Measurements from ENCODE around the gene EMP1. TPM values are rescaled to one million over a fixed set of nuclear protein-coding genes. Genes with fewer than 3 reads are reported as not detected.

The EMP1 gene, protein sequence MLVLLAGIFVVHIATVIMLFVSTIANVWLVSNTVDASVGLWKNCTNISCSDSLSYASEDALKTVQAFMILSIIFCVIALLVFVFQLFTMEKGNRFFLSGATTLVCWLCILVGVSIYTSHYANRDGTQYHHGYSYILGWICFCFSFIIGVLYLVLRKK
- not detected in 2 replicates for total RNA-seq (2011; cell fraction: chromatin; rRNA removed; ENCODE audit: low replicate concordance)
- 0.17 TPM in 1 of 2 replicates, not detected in the other for total RNA-seq (2011; cell fraction: nucleolus; rRNA removed)
- not detected in 2 replicates for total RNA-seq (2011; cell fraction: nucleoplasm; rRNA removed)
- not detected in 2 replicates for total RNA-seq (2014; rRNA removed)
- not detected in 2 replicates for total RNA-seq (2014; rRNA removed; fragmentation: Illumina TruSeq; extraction: Trizol)
- total RNA-seq (2015; rRNA removed; fragmentation: Illumina TruSeq; extraction: Trizol) = not detected in 2 replicates
- total RNA-seq (2021) = 0.47 and 0.60 TPM in 2 replicates
- polyA plus RNA-seq (2011; rRNA removed) = 0.10 and 0.12 TPM in 2 replicates
- 0.18 TPM in 1 of 2 replicates, not detected in the other for polyA plus RNA-seq (2011; cell fraction: cytosol; rRNA removed)
- polyA plus RNA-seq (2011; cell fraction: nucleus; rRNA removed) = 0.20 and 0.31 TPM in 2 replicates
- polyA plus RNA-seq (2012) = 0.24 TPM in 1 of 2 replicates, not detected in the other
- polyA plus RNA-seq (2014; fragmentation: Illumina TruSeq; extraction: Trizol) = not detected in 2 replicates
- not detected for polyA plus RNA-seq (2014; fragmentation: Nextera tagmentation; extraction: Ambion mirVana)
- polyA plus RNA-seq (2014; rRNA removed) = 0.03 TPM in 1 of 2 replicates, not detected in the other
- polyA minus RNA-seq (2011; rRNA and poly(A)+ RNA removed) = 0.54 TPM in 1 of 2 replicates, not detected in the other
- not detected in 2 replicates for polyA minus RNA-seq (2011; cell fraction: cytosol; rRNA and poly(A)+ RNA removed)
- 0.11 and 0.27 TPM in 2 replicates for polyA minus RNA-seq (2011; cell fraction: nucleus; rRNA and poly(A)+ RNA removed)
- Bru-seq, nascent RNA = percentile 21 among the genes with signal in this experiment
- BruChase-seq, experiment 1, labeled RNA remaining after a 2-hour chase = percentile 23 among the genes with signal in this experiment
- percentile 28 among the genes with signal in this experiment for BruChase-seq, experiment 2, labeled RNA remaining after a 6-hour chase
- long read RNA-seq, experiment 1 = 0 reads
- long read RNA-seq, experiment 2 = 0 reads
- long read RNA-seq, experiment 3 = 0 reads

DNA sequence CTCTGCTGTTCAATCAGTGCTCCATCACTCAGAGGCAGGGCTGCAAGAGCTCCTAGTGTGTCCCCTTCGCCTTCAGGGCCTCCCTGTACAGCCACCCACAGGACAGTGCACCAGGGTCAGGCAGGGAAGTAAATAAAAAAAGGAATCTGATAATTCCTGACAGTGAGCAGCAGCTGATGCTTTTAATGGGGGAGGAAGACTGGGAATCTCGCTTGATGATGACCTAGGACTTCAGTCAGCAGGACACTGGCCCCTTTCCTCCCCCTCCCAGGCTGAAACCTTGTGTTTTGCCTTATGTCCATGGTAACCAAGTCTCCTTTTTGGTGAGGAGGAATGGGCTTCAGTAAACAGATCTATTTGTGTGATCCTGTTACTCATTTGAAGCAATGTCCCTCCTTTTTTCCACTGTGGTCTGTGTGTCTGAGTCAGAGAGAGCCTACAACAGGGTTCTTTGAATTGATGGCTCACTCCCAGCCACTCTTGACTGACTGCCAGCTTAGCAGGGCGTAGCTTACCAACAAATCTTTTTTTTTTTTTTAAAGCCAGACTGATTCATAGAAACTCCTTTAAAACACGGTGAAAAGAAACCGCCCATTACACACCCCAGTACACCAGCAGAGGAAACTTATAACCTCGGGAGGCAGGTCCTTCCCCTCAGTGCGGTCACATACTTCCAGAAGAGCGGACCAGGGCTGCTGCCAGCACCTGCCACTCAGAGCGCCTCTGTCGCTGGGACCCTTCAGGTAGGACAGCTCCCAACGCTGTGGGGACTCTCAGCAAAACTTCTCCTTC, at the start of gene EMP1:
Gene EMP1 (plus strand): TSS at position 597 of the 792 bp plus-strand sequence. CDS start 14,785 bp downstream, outside the sequence.
- Histone ChIP-seq H3K4me2 (ENCODE audit: insufficient read depth, low read length) (no peak within 1 kb of the TSS), H3K9ac (ENCODE audit: insufficient read depth in 1 of 2, low read depth in 2 of 2, low read length in 2 of 2) (no peak within 1 kb of the TSS), H3K27ac (ENCODE audit: extremely low read depth, low read depth, low read length) (no peak within 1 kb of the TSS), H3K27me3 (ENCODE audit: control insufficient read depth in 2 of 2, insufficient read depth in 2 of 2, low read length in 2 of 2) (peaks cover under 1 to 23% of the 10 kb centered on the region in 2 experiments; a peak in 3 of 5 replicates), H3K36me3 (ENCODE audit: control insufficient read depth, insufficient read depth, low read length) (no peaks in the 10 kb centered on the region), H3K9me1 (ENCODE audit: control insufficient read depth, insufficient read depth, low read length) (no peaks in the 10 kb centered on the region), H2AFZ (ENCODE audit: low read depth, low read length) (no peak within 1 kb of the TSS), H4K20me1 (replicated peaks; ENCODE audit: control insufficient read depth, insufficient read depth, low read length) (no peaks in the 10 kb centered on the region), H3K4me1 (replicated peaks in 1 of 2; ENCODE audit: control insufficient read depth in 2 of 2, insufficient read depth in 2 of 2, low read length in 2 of 2) (no peaks in the 10 kb centered on the region), H3K79me2 (ENCODE audit: control insufficient read depth, insufficient read depth, low read length) (no peaks in the 10 kb centered on the region), H3K9me3 (replicated peaks; ENCODE audit: control insufficient read depth, insufficient read depth, low read depth, low read length) (no peaks in the 10 kb centered on the region), H3K4me3 (no peak within 1 kb of the TSS)
- no peak for ATAC-seq
- no peak for DNase-seq (ENCODE audit: extremely low read depth in 1 of 4, low spot score in 3 of 4)
- intact Hi-C loops (cut with micrococcal nuclease) = no loop called here
- no TSS peak for BruUV-seq (replicated peaks)
- ChIA-PET CTCF (ENCODE audit: low intra/inter-chr PET ratio) (no interaction called here), POLR2A (no interaction called here)
- in situ Hi-C loops (cut with MboI) = no loop called here
- FAIRE-seq = no peak
- 1% methylated on average over 8 of the region's 11 CpGs for WGBS (ENCODE audit: insufficient coverage, low coverage, missing lambda C conversion rate)
- TF ChIP-seq ZNF785 (CRISPR knock-in tag; IDR thresholded peaks at IDR 0.05) (no peak), HLTF (IDR thresholded peaks at IDR 0.05) (no peak), CCAR2 (IDR thresholded peaks at IDR 0.05; ENCODE audit: low read depth, low read length) (no peak), ZNF830 (CRISPR knock-in tag; IDR thresholded peaks at IDR 0.05) (no peak)
- TF ChIP-seq, protein P1, sequence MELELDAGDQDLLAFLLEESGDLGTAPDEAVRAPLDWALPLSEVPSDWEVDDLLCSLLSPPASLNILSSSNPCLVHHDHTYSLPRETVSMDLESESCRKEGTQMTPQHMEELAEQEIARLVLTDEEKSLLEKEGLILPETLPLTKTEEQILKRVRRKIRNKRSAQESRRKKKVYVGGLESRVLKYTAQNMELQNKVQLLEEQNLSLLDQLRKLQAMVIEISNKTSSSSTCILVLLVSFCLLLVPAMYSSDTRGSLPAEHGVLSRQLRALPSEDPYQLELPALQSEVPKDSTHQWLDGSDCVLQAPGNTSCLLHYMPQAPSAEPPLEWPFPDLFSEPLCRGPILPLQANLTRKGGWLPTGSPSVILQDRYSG (tag; conservative IDR thresholded peaks at IDR 0.05; ENCODE audit: low read depth) = no peak
- TF ChIP-seq, protein P2, sequence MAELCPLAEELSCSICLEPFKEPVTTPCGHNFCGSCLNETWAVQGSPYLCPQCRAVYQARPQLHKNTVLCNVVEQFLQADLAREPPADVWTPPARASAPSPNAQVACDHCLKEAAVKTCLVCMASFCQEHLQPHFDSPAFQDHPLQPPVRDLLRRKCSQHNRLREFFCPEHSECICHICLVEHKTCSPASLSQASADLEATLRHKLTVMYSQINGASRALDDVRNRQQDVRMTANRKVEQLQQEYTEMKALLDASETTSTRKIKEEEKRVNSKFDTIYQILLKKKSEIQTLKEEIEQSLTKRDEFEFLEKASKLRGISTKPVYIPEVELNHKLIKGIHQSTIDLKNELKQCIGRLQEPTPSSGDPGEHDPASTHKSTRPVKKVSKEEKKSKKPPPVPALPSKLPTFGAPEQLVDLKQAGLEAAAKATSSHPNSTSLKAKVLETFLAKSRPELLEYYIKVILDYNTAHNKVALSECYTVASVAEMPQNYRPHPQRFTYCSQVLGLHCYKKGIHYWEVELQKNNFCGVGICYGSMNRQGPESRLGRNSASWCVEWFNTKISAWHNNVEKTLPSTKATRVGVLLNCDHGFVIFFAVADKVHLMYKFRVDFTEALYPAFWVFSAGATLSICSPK (IDR thresholded peaks at IDR 0.05; ENCODE audit: borderline replicate concordance) = no peak
